ENCODE measurements around the gene TMEM141. TPM values are rescaled to one million over a fixed set of nuclear protein-coding genes. Genes with fewer than 3 reads are reported as not detected.

The TMEM141 gene
- total and polyA plus RNA-seq, 2 donors from 2014 or later, result 96.5 to 403 TPM

GRCh38 chr9:136745389-136746154 is 45.6 kb upstream of the TMEM141 start:
- no peaks in the 10 kb centered on the region for H3K27me3 ChIP-seq (ENCODE audit: control insufficient read depth, insufficient read depth, low read length)
- H3K9me3 ChIP-seq (ENCODE audit: control insufficient read depth in 2 of 3, insufficient read depth in 1 of 3, low read length in 3 of 3), result no peaks in the 10 kb centered on the region
- peaks cover 0 to 16% (median 4%) of the 10 kb centered on the region in 3 donors for H3K4me1 ChIP-seq (ENCODE audit: control insufficient read depth in 2 of 3, insufficient read depth in 2 of 3, low read depth in 1 of 3, low read length in 3 of 3)
- TF ChIP-seq CTCF (IDR thresholded peaks at IDR 0.05; ENCODE audit: borderline replicate concordance, extremely low read depth, insufficient read depth), result no peak
- FAIRE-seq (no peak), DNase-seq (peak in 1 of 5 donors; percentile 77)
- no peak overlapping the region for H3K27ac ChIP-seq (ENCODE audit: low read depth in 2 of 2, low read length in 2 of 2)
- no peaks in the 10 kb centered on the region for H3K36me3 ChIP-seq (ENCODE audit: control insufficient read depth in 2 of 3, insufficient read depth in 3 of 3, low read length in 3 of 3)
- intact Hi-C loops (cut with DNase I), result no loop called here
- no peak overlapping the region for H3K4me3 ChIP-seq (ENCODE audit: low read length in 3 of 3)
- no peak overlapping the region for H3K9ac ChIP-seq (ENCODE audit: low read length in 3 of 3)

GRCh38 chr9:136746155-136746490 is 45.0 kb upstream of the TMEM141 start:
- no peak for DNase-seq
- FAIRE-seq, result no peak
- Histone ChIP-seq H3K4me1 (ENCODE audit: control insufficient read depth in 2 of 3, insufficient read depth in 2 of 3, low read depth in 1 of 3, low read length in 3 of 3) (peaks cover 0 to 11% (median 4%) of the 10 kb centered on the region in 3 donors), H3K36me3 (ENCODE audit: control insufficient read depth in 2 of 3, insufficient read depth in 3 of 3, low read length in 3 of 3) (no peaks in the 10 kb centered on the region), H3K4me3 (ENCODE audit: low read length in 3 of 3) (no peak overlapping the region), H3K27me3 (ENCODE audit: control insufficient read depth, insufficient read depth, low read length) (no peaks in the 10 kb centered on the region), H3K9me3 (ENCODE audit: control insufficient read depth in 2 of 3, insufficient read depth in 1 of 3, low read length in 3 of 3) (peaks cover 0 to under 1% (median 0%) of the 10 kb centered on the region in 3 donors), H3K9ac (ENCODE audit: low read length in 3 of 3) (no peak overlapping the region), H3K27ac (ENCODE audit: low read depth in 2 of 2, low read length in 2 of 2) (no peak overlapping the region)
- intact Hi-C loops (cut with DNase I), result no loop called here
- TF ChIP-seq CTCF (IDR thresholded peaks at IDR 0.05; ENCODE audit: borderline replicate concordance, extremely low read depth, insufficient read depth), result no peak

GRCh38 chr9:136746621-136747020 is 44.5 kb upstream of the TMEM141 start:
- Histone ChIP-seq H3K27me3 (ENCODE audit: control insufficient read depth, insufficient read depth, low read length) (no peaks in the 10 kb centered on the region), H3K36me3 (ENCODE audit: control insufficient read depth in 2 of 3, insufficient read depth in 3 of 3, low read length in 3 of 3) (no peaks in the 10 kb centered on the region), H3K4me3 (ENCODE audit: low read length in 3 of 3) (no peak overlapping the region), H3K4me1 (ENCODE audit: control insufficient read depth in 2 of 3, insufficient read depth in 2 of 3, low read depth in 1 of 3, low read length in 3 of 3) (peaks cover 0 to 7% (median 0%) of the 10 kb centered on the region in 3 donors), H3K27ac (ENCODE audit: low read depth in 2 of 2, low read length in 2 of 2) (no peak overlapping the region), H3K9me3 (ENCODE audit: control insufficient read depth in 2 of 3, insufficient read depth in 1 of 3, low read length in 3 of 3) (peaks cover 0 to 6% (median 0%) of the 10 kb centered on the region in 3 donors), H3K9ac (ENCODE audit: low read length in 3 of 3) (no peak overlapping the region)
- peak in 1 of 5 donors; percentile 81 for DNase-seq
- no peak for TF ChIP-seq CTCF (IDR thresholded peaks at IDR 0.05; ENCODE audit: borderline replicate concordance, extremely low read depth, insufficient read depth)
- intact Hi-C loops (cut with DNase I), result no loop called here
- FAIRE-seq, result no peak
